ENCODE data around the gene STX16.

STX16 gene

DNA sequence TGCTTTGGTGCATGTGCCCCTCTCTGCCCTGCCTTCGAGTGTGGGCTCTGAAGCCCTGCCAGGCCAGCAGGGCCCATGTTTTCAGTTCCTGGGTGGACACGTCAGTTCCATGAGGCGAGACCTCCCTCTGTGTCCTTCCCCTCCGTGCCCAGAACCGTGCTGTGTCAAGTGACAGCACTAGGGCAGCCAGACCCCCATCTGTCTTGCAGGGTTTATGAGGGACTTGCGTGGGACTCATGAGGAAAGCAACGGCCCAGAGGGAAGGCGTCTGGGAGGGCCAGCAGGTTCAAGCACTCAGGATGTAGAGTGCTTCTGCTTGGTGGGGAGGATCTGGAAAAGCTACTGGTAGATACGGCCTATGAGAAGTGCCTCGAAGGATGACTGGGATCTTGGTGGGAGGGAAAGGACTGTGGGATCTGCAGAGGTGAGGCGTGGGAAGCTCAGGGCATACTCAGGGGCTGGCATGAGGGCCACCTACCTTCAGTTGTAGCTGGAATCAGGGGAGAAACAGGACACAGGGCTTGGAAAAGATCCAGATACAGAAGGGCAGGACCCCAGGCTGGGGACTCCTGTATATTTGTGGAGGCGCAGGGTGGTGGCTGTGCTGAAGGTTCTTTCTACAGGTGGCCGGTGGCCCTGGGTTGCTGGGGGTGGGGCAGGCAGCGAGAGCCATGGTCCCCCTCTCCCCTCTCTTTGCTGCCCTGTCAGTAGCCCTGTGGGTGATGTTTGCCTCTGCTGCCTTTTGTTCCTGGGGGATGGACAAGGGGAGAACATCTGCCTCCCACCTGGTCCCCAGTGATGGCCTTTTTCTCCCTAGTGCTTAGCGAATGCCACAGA lies 47.0 kb downstream of the STX16 start:
- DNase-seq (ENCODE audit: low spot score), result no peak

DNA sequence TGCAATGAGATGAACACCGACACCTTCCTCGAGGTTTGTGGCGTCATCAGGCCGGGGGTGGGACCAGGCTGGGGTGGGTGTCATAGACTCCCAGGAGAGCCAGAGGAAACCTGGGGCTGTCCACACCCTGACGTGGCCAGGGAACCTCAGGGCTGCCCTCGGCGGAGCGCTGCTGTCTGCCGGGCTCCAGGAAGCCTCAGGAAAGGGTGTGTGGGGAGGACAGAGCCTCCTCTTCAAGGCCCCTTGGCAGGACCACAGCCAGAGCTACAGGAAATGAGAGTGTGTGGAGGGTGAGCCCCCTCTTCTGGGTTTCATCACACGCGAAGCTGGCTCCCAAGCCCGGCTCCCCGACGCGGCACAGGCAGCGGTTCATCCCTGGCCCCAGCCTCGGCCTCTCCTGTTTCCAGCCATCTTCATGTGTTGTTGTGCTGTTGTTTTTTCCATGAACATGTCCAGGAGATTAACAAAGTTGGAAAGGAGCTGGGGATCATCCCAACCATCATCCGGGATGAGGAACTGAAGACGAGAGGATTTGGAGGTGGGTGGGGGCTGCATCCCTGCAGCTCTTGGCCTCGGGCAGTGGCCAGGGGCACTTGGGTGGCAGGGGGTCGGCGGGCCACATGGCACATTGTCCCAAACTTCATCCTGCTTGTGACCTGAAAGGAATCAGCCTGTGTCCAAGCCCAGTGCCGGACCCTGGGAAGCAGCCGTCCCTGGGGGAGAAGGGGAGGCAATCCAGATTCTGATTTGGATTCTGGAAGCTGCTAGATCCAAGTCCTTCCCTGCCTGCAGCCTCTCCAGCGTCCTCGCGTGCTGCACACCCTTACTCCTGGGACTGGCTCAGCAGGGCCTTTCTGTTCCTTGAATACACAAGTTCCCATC lies 47.9 kb downstream of the STX16 start:
- no peak for DNase-seq (ENCODE audit: low spot score)

DNA sequence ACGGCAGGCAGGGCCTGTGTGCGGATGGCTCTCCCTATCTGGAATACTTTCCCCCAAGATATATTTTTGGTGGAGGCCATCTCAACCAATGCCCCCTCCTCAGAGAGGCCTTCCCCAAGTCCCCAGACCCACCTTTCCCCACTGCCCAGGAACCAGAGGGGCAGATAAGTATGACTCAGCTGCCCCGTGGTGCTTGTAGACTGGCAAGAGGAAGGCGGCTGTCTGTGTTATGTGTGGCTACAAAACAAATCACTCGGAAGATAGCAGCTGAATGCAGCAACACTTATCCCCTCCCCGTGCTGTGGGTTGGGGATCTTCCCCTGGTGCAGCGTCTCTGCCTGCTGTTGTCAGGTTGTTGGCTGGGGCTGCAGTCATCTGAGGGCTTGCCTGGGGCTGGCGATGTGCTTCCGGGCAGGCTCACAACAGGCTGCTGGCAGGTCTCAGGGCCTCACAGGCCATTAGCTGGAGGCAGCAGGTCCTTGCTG lies 48.6 kb downstream of the STX16 start:
- no peak for DNase-seq (ENCODE audit: low spot score)

DNA sequence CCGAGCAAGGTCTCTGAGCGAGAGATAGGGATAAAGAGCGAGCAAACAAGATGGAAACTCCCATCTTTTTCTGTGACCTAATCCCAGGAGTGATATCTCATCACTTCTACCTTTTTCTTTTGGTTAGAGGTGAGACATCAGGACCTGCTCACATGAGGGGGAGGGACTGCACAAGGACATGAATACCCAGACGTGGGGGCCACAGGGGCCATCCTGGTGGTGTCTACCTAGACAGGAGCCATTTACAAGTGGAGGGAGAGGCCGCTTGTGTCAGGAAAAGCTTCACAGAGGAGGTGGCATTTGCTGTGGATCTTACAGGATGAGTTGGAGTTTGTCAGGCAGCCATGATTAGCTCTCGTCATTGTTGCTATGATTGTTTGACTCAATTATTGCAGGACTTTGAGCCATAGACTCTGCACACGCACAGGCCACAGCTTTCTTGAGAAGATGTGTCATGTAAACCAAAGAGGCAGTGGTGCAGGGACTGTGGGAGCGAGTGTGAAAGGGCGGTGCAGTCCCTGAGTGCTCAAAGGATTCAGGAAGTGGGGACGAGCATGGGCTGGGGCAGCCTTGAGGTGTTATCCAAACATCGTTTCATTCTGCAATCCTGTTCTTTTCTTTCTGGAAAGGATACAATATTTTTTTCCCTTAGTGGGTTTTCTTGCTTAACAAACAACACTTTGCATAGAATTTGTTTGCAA lies 49.2 kb downstream of the STX16 start:
- DNase-seq (ENCODE audit: low spot score), result no peak

DNA sequence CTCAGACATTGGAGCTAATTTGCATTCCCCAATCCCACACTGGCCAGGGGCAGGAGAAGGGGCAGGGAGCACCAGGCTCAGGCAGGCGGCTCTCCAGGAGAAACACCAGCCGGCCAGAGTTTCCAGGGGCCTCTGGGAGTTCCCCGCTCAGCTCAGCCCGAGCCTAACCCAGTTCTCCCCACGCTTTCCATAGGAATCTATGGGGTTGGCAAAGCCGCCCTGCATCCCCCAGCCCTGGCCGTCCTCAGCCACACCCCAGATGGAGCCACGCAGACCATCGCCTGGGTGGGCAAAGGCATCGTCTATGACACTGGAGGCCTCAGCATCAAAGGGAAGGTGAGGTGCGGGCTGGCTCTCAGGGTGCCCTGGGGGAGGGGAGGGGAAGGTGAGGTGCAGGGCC lies 49.7 kb downstream of the STX16 start:
- no peak for DNase-seq (ENCODE audit: low spot score)

DNA sequence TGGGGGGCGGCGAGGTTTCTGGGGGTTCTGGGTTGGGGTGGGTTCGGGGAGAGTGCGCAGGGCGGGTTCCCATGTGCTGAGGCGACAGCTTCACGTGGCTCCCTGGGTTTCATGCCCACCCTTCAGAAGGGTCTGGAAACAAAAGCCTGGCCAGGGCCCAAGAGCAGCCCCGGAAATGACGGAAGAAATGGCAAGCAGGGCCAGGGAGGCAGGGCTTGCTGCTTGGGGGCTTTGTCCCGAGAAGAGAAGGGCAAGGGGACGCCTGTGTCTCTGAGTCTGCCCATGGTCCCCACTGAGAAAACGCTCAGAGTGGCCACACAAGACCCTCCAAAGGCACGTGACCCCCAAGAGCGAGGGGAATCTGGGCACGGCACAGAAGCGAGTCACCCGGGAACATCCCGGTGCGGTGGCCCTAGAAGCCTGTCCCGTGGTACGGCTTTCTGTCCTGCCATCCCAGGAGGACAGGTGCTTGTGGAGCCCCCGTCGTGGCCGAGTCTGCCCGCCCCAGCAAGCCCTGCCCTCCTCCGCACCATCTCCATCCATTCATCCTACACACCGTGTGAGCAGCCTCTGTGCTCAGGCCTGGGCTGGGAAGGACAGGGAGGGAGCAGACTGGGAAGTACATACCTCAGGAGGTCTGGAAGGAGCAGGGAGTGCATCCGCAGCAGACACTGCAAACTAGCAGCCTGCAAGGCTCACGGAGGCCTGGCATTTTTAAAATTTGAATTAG lies 50.5 kb downstream of the STX16 start:
- DNase-seq (ENCODE audit: low spot score), result no peak

DNA sequence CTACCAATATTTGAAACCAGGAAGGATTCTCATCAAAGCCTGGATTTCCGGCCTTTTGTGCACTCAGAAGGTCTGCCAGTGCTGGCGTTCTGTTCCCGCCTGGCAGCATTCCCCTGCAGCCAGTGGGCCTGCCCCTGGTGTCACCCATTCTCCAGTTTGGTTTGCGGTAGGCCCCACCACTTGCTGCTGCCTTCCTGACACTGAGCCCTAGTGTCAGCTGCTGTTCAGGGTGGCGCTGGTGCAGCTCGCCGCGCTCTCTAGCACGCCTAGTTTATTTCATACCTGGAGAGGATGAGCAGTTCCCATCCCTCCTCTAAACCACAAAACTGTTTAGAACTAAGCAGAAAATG lies 51.1 kb downstream of the STX16 start:
- DNase-seq (ENCODE audit: low spot score), result no peak

DNA sequence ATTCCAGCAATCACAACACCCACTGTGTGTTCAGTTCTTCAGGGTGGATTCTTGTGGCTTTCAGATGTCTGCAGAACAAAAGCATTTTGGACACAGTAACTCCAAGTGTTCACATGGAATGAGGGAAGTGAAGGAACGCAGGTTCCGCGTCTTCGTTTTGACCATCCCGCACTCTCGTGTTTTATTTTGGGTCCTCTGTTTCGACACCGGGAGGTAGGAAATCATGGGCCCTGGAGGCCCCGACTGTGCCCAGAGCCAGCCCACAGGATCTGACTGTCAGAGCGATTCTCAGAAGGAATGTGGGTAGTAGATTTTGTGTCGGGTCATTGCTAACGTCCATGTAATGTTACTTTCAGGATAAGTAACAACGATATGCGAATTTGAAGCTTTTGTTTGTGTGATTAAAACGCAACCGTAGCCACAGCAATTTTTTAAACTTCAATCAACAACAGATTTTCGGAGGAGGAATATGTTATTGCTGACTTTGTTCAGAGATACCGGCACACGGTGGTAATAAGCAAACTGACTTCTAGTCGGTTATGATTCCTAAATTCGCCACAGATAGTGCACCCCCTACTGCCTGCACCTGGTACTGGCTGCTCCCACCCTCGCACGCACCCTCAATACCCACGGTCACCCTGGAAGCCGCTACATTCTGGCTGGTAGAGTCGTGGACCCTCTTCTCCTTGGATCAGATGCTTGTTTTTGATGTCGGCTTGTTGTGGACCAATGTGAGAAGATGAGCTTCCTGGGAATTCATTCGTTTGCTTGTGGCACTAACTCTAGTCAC lies 52.0 kb downstream of the STX16 start:
- DNase-seq (ENCODE audit: low spot score), result no peak

DNA sequence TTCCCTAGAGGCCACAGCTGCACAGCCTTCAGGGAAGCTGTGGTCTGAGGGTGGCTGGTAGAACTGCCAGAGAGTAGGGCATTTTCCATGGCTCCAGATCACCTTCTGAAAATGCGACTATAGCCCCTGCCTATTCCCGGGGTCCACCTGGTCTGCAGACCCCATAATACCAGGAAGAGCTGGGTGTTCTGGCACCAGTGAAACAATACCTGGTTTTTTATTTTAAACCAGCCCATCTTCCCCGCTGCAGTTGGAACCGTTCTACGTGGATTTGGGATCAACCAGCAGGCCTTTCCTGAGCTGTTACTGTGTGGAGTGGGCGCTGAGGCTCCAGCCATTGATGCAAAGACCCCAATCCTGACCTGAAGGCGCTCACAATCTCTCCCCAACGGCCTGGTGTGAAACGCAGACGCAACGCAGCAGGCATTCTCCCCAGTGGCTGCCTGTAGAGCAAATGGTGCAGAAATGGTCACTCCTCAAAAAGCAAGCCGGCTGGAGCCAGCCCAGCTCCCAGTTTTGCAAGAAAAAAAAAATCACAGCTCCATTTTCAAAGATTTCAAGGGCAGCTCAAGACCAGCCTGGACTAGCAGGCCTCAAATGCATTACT lies 52.8 kb downstream of the STX16 start:
- DNase-seq (ENCODE audit: low spot score), result no peak

DNA sequence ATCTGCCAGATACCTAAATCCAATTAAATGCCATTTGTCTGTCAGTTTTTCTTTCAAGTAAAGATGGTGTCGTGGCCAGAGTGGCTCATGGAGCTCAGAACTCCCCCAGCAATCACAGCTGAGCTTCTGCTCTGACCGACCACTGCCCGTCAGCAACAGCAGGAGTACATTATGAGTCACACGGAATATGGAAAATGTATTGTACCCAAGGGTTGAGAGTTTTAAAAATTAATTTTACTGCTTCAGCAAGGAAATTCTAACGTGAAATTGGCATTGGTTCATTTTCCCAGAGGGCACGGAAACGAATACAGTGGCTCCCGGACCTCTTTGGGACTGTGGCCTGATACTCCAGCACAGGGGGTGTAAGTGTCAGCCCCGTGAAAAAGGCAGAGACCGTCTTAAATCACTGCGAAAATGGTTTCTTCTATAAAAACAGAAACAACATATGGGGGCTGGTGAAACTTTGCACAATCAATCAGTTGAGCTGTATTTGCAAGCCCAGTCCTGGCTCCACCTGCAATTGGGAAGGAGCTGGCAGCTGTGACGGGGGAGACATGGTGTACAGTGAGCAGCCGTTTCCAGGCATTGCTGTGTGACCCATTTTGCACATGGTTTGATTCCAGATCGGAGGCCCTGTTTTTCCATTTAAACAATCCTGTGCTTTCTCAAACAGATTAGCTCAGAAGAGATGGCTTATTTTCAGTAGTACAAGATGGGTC lies 54.3 kb downstream of the STX16 start:
- DNase-seq (ENCODE audit: low spot score), result no peak

DNA sequence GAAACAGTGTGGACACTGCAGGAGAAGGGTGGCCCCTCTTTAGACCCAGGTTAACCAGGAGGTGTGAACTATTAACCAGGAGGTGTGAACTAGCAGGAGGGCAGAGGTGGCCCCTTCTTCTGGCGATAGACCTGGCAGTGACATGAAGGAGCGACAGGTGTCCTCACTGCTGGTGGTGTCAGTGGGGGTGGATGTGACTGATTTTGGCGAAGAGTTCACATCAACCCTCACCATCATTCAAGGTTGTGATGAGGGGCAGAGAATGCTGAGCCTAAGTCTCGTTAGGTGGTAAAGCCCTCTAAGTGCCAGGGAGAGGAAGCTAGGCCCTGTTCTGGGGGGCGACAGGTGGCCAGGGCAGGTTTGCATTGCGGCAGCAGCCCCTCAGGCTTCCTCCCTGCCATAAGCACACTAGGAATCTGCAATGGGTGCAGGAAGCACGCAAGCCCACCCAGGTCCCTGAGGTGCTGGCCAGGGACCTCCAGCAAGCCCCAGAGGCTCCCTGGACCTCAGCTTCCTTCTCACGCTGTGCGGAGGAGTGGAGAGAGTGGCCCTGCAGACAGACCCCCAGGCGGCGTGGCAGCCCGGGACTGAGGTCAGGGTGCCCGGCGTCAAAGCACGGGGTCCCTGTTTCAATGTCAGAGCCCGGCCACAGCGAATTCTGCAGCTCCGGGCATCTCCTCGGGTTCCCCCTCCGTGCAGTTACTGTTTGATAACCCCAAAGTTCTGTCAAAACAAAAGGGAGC lies 55.2 kb downstream of the STX16 start:
- no peak for DNase-seq (ENCODE audit: low spot score)

DNA sequence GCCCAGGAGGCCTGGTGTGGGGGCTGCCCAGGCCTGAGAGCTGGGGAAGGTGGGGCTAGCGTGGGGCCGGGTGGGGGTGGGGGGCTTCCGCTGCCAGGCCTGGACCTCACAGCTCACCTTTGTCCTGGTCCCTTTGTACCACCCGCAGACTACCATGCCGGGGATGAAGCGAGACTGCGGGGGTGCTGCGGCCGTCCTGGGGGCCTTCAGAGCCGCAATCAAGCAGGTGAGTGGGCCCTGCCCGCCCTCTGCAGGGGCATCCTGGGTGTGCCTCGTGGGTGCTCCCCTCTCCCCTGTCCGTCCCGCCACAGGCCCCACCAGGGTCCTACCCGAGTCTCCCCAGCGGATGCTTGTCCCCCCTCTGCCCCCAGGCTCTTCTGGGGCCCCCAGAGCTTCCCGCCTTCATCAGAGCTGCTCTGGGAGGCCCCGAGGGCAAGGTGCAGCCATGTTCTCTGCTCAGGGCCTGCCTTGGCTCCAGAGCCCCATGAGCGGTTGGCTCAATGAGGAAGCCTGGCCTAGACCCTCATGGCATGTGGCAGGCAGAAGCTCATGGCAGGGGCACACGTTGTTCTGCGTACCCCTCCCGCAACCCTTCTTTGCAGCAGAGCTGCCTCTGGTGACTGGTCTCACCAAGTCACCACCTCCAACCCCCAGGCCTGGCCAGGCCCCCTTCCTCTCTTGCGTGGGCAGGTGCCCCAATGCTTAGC lies 56.0 kb downstream of the STX16 start:
- no peak for DNase-seq (ENCODE audit: low spot score)

DNA sequence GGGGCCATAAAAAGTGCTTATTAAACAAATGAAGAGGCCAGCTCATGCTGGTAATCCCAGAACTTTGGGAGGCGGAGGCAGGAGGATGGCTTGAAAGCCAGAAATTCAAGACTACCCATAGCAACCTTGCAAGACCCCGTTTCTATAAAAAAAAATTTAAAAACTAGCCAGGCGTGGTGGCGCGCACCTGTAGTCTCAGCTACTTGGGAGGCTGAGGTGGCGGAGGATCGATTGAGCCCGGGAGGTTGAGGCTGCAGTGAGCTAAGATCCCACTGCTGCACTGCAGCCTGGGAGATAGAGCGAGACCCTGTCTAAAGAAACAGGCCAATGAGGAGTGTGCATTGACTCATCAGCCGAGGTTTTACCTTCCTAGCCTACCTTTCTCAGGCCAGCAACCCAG lies 56.7 kb downstream of the STX16 start:
- no peak for DNase-seq (ENCODE audit: low spot score)

DNA sequence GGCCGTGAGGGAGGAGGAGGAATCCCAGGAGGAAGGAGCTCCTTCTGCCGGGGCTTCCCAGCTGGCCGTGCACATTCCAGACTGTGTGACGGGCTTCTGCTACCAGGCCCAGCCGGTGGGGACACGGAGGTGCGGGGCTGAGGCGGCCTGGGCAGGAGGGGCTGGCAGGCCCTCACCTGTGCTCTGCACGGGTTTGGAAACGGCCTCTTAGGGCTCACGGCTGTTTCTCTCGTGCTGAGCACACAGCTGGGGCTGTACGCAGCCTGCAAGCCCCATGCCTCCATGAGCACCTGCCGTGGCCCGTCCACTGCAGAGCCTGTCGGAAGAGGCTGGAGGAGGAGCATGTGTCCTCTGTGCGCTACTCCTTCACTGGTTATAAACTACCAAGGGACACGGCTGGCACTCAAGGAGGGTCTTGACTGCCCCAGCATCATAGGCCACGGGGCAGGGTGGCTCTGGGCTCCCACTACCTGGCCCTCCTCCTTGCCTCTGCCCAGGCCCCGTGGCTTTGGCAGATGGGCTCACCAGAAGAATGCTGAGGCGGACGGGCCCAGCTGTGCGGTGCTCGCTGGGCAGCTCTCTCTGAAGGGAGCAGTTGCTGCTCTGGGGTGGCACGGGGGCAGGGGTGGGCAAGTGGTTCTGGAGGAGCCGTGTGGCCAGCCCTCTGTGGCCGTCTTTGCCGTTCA lies 57.3 kb downstream of the STX16 start:
- DNase-seq (ENCODE audit: low spot score), result no peak

DNA sequence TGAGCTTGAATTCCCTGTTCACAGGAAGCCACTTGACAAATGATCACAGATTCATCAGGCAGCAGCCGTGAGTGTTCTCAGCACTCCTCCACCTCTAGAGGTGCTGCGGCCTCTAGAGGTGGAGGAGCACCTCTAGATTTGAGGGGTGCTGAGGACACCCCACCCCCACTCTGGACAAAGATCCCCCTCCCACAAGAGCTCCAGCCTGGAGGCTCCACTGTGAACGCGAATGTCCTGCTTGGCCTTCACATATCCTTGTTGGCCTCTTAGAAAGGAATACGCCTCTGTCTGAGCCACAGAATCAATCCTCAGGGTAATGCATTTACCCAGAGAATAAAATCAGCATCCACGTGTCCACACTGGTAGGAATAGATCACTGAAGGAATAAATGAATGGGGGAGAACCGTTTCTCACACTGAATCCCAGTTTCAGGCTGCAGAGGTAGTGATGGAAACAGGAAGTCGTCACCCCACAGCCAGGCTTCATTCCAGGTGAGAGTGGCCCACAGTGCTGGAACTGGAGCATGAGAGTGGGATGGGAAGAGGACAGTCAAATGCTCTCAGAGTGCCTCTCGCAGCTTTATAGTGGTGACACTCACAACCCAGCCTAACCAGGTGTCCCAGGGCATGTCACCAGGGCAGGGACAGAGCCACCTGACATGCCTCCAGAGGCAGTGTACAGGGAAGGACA lies 58.1 kb downstream of the STX16 start:
- DNase-seq (ENCODE audit: low spot score), result no peak

DNA sequence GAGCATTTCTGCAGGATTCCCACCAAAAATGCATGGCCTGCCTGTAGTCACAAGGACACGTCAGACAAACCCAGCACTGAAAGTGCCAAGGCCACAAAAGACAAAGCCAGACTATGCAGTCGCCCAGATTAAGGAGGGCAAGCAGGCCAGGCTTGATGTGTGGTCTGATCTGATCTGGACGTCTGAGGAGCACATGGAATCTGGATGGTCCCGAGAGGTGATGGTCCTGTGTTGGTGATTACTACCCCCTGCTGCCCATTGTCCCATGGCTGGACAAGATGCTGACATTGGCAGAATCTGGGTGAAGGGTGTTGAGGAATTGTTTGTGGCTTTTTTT lies 58.6 kb downstream of the STX16 start:
- no peak for DNase-seq (ENCODE audit: low spot score)

DNA sequence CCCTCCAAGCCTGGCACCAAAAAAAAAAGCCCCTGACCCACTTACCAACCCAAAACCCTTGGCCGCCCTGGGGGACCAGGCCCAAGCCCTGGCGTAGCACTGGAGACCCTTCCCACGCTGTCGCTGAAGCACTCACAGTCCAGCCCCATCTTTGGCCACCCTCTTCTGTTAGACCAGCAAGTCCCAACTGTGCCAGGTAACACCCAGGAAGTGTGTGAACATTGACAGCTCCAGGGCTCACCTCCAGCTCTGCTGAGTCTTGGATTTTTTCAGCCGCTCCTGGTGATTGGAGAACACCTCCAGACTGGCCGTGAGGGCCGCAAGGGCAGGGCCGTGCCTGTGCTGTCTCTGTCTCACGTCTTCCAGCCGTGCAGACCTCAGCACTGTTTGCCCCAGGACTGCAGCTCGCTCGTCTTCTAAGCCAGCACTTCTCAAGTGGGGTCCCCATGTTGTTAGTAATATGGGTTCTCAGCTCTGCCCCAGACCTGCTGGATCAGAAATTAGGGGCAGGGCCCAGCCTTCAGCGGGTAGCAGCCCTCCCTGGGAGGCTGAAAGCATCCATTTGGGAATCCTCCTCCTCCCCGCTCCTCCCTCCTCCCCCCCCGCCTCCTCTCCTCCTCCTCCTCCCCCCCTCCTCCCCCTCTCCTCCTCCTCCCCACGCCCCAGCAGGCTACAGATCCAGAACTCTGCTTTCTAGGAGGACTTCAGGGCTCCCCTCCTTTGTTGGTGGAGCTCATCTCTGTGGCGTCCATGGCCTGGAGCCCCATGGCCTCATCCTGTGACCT lies 59.6 kb downstream of the STX16 start:
- DNase-seq (ENCODE audit: low spot score), result no peak
